ENCODE results near the gene ANKRD26. TPM values are rescaled to one million over a fixed set of nuclear protein-coding genes. Genes with fewer than 3 reads are reported as not detected.

Gene ANKRD26
- total RNA-seq, 4 donors from 2014 or later, result 5.9 to 46.0 (median 21.8) TPM

- no peaks in the 10 kb centered on the region for H3K27me3 ChIP-seq
Observed at GRCh38 chr10:26978519-26978918, 121.8 kb downstream of the ANKRD26 start.

GRCh38 chr10:26977635-26978034 is 122.7 kb downstream of the ANKRD26 start:
- in situ Hi-C loops (cut with MboI; ENCODE audit: low pct_ligation_motif_present in 1 of 4, low pct_unique_long_range_greater_than_20kb in 1 of 4, low sequenced_read_pairs in 3 of 4), result no loop called here
- no peaks in the 10 kb centered on the region for H3K27me3 ChIP-seq
- H3K36me3 ChIP-seq, result no peaks in the 10 kb centered on the region
- no peak for DNase-seq
- no peak overlapping the region for H3K4me3 ChIP-seq
- no peak overlapping the region for H3K27ac ChIP-seq
- intact Hi-C loops (cut with DNase I; ENCODE audit: low total_unique reads), result no loop called here
- no peak for TF ChIP-seq POLR2AphosphoS5 (IDR thresholded peaks at IDR 0.05)
- TF ChIP-seq EP300 (IDR thresholded peaks at IDR 0.05; ENCODE audit: low read depth), result no peak
- no peak for TF ChIP-seq CTCF (IDR thresholded peaks at IDR 0.05)
- no peak for TF ChIP-seq POLR2A (IDR thresholded peaks at IDR 0.05)
- H3K9me3 ChIP-seq, result no peaks in the 10 kb centered on the region
- 85 to 88% methylated on average over 2 of the region's 2 CpGs for WGBS, 2 donors (ENCODE audit: low coverage in 1 of 2)
- H3K4me1 ChIP-seq, result no peaks in the 10 kb centered on the region

More at GRCh38 chr10:26978519-26978918, 121.8 kb downstream of the ANKRD26 start:
- no peaks in the 10 kb centered on the region for H3K4me1 ChIP-seq
- no peak overlapping the region for H3K4me3 ChIP-seq
- in situ Hi-C loops (cut with MboI; ENCODE audit: low pct_ligation_motif_present in 1 of 4, low pct_unique_long_range_greater_than_20kb in 1 of 4, low sequenced_read_pairs in 3 of 4) (no loop called here), intact Hi-C loops (cut with DNase I; ENCODE audit: low total_unique reads) (no loop called here)
- H3K27ac ChIP-seq, result no peak overlapping the region
- no peaks in the 10 kb centered on the region for H3K9me3 ChIP-seq
- 84 to 91% methylated on average over 4 of the region's 4 CpGs for WGBS, 2 donors (ENCODE audit: low coverage in 1 of 2)
- H3K36me3 ChIP-seq, result no peaks in the 10 kb centered on the region
- DNase-seq, result no peak
- no peak for TF ChIP-seq EP300 (IDR thresholded peaks at IDR 0.05; ENCODE audit: low read depth)
- no peak for TF ChIP-seq CTCF (IDR thresholded peaks at IDR 0.05)
- no peak for TF ChIP-seq POLR2A (IDR thresholded peaks at IDR 0.05)
- TF ChIP-seq POLR2AphosphoS5 (IDR thresholded peaks at IDR 0.05), result no peak

- in situ Hi-C loops (cut with MboI; ENCODE audit: low pct_ligation_motif_present in 1 of 4, low pct_unique_long_range_greater_than_20kb in 1 of 4, low sequenced_read_pairs in 3 of 4) (no loop called here), intact Hi-C loops (cut with DNase I; ENCODE audit: low total_unique reads) (no loop called here)
- Histone ChIP-seq H3K9me3 (no peaks in the 10 kb centered on the region), H3K36me3 (no peaks in the 10 kb centered on the region), H3K4me1 (no peaks in the 10 kb centered on the region), H3K4me3 (no peak overlapping the region), H3K27me3 (no peaks in the 10 kb centered on the region), H3K27ac (no peak overlapping the region)
- WGBS, 2 donors (ENCODE audit: low coverage in 1 of 2), result 80 to 84% methylated on average over 4 of the region's 4 CpGs
- no peak for DNase-seq
- TF ChIP-seq CTCF (IDR thresholded peaks at IDR 0.05), result no peak
- no peak for TF ChIP-seq POLR2AphosphoS5 (IDR thresholded peaks at IDR 0.05)
- no peak for TF ChIP-seq EP300 (IDR thresholded peaks at IDR 0.05; ENCODE audit: low read depth)
- no peak for TF ChIP-seq POLR2A (IDR thresholded peaks at IDR 0.05)
Observed at GRCh38 chr10:26970667-26971066, 129.6 kb downstream of the ANKRD26 start.

GRCh38 chr10:26969145-26969926 is 131.0 kb downstream of the ANKRD26 start:
- in situ Hi-C loops (cut with MboI; ENCODE audit: low pct_ligation_motif_present in 1 of 4, low pct_unique_long_range_greater_than_20kb in 1 of 4, low sequenced_read_pairs in 3 of 4) (no loop called here), intact Hi-C loops (cut with DNase I; ENCODE audit: low total_unique reads) (no loop called here)
- H3K4me1 ChIP-seq, result no peaks in the 10 kb centered on the region
- H3K4me3 ChIP-seq, result no peak overlapping the region
- 69 to 74% methylated on average over 2 to 6 of the region's 6 CpGs for WGBS, 2 donors (ENCODE audit: low coverage in 1 of 2)
- no peak for DNase-seq
- H3K36me3 ChIP-seq, result no peaks in the 10 kb centered on the region
- H3K9me3 ChIP-seq, result no peaks in the 10 kb centered on the region
- no peaks in the 10 kb centered on the region for H3K27me3 ChIP-seq
- TF ChIP-seq POLR2AphosphoS5 (IDR thresholded peaks at IDR 0.05), result no peak
- no peak for TF ChIP-seq EP300 (IDR thresholded peaks at IDR 0.05; ENCODE audit: low read depth)
- TF ChIP-seq POLR2A (IDR thresholded peaks at IDR 0.05), result no peak
- no peak for TF ChIP-seq CTCF (IDR thresholded peaks at IDR 0.05)
- no peak overlapping the region for H3K27ac ChIP-seq
